ENCODE measurements around the gene GREM2.

GREM2 gene

DNA sequence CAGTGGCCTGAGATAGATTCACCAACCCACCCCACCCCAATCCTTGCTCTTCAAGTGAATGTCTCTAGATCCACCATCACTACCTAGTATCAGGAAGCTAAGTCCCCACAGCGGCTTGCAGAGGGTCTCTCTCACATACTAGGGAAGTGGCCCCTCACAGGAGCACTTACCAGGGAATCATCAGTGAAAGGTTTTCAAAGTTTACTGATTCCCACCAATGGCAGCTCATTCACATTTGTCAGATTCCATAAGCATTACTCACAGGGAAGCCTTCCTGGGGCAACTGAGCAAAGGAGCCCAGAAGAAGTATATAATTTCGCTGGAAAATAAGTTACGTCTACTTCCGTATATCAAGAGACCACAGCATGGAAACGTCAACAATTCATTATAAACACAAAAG is 120.8 kb downstream of the GREM2 start:
- Histone ChIP-seq H3K4me2 (ENCODE audit: low read length) (no peak overlapping the region), H3K36me3 (ENCODE audit: control insufficient read depth, insufficient read depth, low read length) (no peaks in the 10 kb centered on the region), H2AFZ (no peak overlapping the region), H3K9me3 (ENCODE audit: control insufficient read depth, low read length) (no peaks in the 10 kb centered on the region), H3K79me2 (no peaks in the 10 kb centered on the region), H3K27me3 (ENCODE audit: control insufficient read depth, insufficient read depth, low read length) (no peaks in the 10 kb centered on the region), H3K27ac (no peak overlapping the region), H3K4me3 (ENCODE audit: low read depth, low read length) (no peak overlapping the region), H3K9ac (no peak overlapping the region), H3K4me1 (peaks cover 5% of the 10 kb centered on the region)
- TF ChIP-seq, protein P1, sequence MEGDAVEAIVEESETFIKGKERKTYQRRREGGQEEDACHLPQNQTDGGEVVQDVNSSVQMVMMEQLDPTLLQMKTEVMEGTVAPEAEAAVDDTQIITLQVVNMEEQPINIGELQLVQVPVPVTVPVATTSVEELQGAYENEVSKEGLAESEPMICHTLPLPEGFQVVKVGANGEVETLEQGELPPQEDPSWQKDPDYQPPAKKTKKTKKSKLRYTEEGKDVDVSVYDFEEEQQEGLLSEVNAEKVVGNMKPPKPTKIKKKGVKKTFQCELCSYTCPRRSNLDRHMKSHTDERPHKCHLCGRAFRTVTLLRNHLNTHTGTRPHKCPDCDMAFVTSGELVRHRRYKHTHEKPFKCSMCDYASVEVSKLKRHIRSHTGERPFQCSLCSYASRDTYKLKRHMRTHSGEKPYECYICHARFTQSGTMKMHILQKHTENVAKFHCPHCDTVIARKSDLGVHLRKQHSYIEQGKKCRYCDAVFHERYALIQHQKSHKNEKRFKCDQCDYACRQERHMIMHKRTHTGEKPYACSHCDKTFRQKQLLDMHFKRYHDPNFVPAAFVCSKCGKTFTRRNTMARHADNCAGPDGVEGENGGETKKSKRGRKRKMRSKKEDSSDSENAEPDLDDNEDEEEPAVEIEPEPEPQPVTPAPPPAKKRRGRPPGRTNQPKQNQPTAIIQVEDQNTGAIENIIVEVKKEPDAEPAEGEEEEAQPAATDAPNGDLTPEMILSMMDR (IDR thresholded peaks at IDR 0.05): no peak

DNA sequence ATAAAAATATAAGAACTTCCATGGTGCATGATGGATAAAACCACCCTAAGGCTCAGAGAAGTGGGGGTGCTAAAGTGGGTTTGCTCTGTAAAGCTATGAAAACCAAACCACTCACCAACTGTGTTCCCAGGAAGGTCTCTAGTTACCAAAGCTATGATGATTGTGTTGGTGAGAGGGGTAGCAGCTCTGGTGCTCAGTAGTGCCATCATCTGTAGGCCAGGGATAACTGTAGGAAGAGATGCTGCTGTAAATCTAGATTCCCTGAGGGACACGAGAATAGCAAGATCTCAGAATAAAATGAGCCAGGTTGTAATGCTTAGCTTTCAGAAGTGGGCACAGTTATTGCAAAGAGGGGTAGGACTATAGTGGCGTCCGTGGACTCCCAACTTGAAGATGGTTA is 124.5 kb downstream of the GREM2 start:
- peaks cover 5% of the 10 kb centered on the region for H3K4me1 ChIP-seq
- H3K36me3 ChIP-seq (ENCODE audit: control insufficient read depth, insufficient read depth, low read length): no peaks in the 10 kb centered on the region
- TF ChIP-seq, protein P1 (IDR thresholded peaks at IDR 0.05): no peak
- no peak overlapping the region for H2AFZ ChIP-seq
- H3K27me3 ChIP-seq (ENCODE audit: control insufficient read depth, insufficient read depth, low read length): no peaks in the 10 kb centered on the region
- H3K4me2 ChIP-seq (ENCODE audit: low read length): no peak overlapping the region
- no peak overlapping the region for H3K4me3 ChIP-seq (ENCODE audit: low read depth, low read length)
- H3K79me2 ChIP-seq: no peaks in the 10 kb centered on the region
- H3K27ac ChIP-seq: no peak overlapping the region
- no peaks in the 10 kb centered on the region for H3K9me3 ChIP-seq (ENCODE audit: control insufficient read depth, low read length)
- no peak overlapping the region for H3K9ac ChIP-seq

DNA sequence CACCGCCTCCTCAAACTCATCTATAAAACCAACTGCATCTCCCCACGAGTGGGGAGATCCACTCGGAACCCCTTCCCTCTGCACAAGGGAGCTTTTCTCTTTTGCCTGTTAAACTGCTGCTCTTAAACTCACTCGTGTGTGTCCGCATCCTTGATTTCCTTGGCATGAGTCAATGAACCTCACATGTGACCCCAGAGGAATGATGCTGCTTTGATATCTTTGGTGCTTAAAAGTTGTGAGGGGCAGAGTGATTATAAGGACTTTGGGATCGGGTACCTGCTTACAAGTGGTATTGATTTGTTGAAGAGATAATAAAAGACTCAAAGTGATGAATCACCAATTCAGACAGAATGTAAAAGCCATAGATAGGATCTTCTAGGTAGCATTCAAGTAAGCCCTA is 125.3 kb downstream of the GREM2 start:
- Histone ChIP-seq H3K27me3 (ENCODE audit: control insufficient read depth, insufficient read depth, low read length) (no peaks in the 10 kb centered on the region), H3K27ac (no peak overlapping the region), H2AFZ (no peak overlapping the region), H3K9me3 (ENCODE audit: control insufficient read depth, low read length) (no peaks in the 10 kb centered on the region), H3K36me3 (ENCODE audit: control insufficient read depth, insufficient read depth, low read length) (no peaks in the 10 kb centered on the region), H3K4me2 (ENCODE audit: low read length) (no peak overlapping the region), H3K79me2 (no peaks in the 10 kb centered on the region), H3K4me3 (ENCODE audit: low read depth, low read length) (no peak overlapping the region), H3K9ac (no peak overlapping the region), H3K4me1 (peaks cover 5% of the 10 kb centered on the region)
- TF ChIP-seq, protein P1 (IDR thresholded peaks at IDR 0.05): no peak

DNA sequence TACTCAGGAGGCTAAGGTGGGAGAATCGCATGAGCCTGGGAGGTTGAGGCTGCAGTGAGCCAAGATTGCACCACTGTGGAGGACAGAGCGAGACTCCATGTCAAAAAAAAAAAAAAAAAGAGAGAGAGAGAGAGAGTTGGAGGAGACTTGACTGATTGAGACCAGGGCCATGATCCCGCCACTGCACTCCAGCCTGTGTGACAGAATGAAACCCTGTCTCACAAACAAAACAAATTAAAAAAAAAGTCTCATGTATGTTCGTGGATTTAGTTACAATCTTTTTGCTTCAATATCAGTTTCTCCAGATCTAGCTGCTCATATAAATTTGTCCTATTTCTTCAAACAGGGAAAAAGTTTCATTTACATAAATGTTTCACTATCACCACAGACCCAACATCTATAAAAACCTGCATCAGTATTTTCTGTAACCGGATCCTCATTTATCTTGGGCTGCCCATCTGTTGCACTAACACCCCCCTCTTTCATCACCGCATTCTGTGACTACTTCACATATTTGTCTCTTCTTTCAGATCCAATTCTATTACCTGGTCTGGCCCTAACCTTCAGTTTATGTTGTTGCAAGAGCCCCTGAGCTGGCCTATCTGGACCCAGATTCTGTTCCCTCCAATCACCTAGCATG is 127.0 kb downstream of the GREM2 start:
- no peak overlapping the region for H3K4me2 ChIP-seq (ENCODE audit: low read length)
- no peak overlapping the region for H3K9ac ChIP-seq
- H2AFZ ChIP-seq: no peak overlapping the region
- H3K79me2 ChIP-seq: no peaks in the 10 kb centered on the region
- H3K27me3 ChIP-seq (ENCODE audit: control insufficient read depth, insufficient read depth, low read length): no peaks in the 10 kb centered on the region
- H3K4me1 ChIP-seq: peaks cover 5% of the 10 kb centered on the region
- no peaks in the 10 kb centered on the region for H3K36me3 ChIP-seq (ENCODE audit: control insufficient read depth, insufficient read depth, low read length)
- TF ChIP-seq, protein P1 (IDR thresholded peaks at IDR 0.05): no peak
- no peaks in the 10 kb centered on the region for H3K9me3 ChIP-seq (ENCODE audit: control insufficient read depth, low read length)
- H3K27ac ChIP-seq: no peak overlapping the region
- no peak overlapping the region for H3K4me3 ChIP-seq (ENCODE audit: low read depth, low read length)

DNA sequence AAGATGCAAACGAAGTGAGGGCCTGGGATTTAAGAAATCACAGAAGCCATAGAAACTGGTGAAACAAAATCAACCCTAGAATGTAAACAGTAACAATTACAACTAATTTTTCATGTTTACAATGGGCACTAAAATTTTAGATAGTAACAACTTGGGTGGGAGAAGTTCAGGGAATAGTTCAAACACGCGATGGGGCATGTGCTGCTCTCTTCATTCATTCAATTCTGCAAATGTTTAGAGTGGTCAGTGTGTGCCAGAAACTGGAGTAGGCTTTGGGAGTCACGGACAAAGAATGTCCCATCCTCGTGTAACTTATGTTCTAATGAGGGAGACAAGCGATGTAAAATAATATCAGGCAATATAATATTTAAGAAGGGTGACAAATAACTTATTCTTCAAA is 133.4 kb downstream of the GREM2 start:
- H3K9ac ChIP-seq: no peak overlapping the region
- H3K27ac ChIP-seq: no peak overlapping the region
- H3K79me2 ChIP-seq: no peaks in the 10 kb centered on the region
- TF ChIP-seq, protein P1 (IDR thresholded peaks at IDR 0.05): no peak
- H3K36me3 ChIP-seq (ENCODE audit: control insufficient read depth, insufficient read depth, low read length): no peaks in the 10 kb centered on the region
- no peak overlapping the region for H3K4me3 ChIP-seq (ENCODE audit: low read depth, low read length)
- no peaks in the 10 kb centered on the region for H3K4me1 ChIP-seq
- no peaks in the 10 kb centered on the region for H3K27me3 ChIP-seq (ENCODE audit: control insufficient read depth, insufficient read depth, low read length)
- H3K9me3 ChIP-seq (ENCODE audit: control insufficient read depth, low read length): no peaks in the 10 kb centered on the region
- H3K4me2 ChIP-seq (ENCODE audit: low read length): no peak overlapping the region
- no peak overlapping the region for H2AFZ ChIP-seq

Measured in parathyroid adenoma (tissue), 2 donors.